ENCODE results near the gene PPP2R2D. TPM values are rescaled to one million over a fixed set of nuclear protein-coding genes. Genes with fewer than 3 reads are reported as not detected.

The PPP2R2D gene
- polyA plus RNA-seq, 1 of the 3 experiments (the other 2 are of a cell fraction) = 25.1 TPM

- H3K9me3 ChIP-seq = no peaks in the 10 kb centered on the region
- no peak for TF ChIP-seq REST (IDR thresholded peaks at IDR 0.05; ENCODE audit: low read depth, low read length)
- no peak for TF ChIP-seq ELF1 (IDR thresholded peaks at IDR 0.05)
- TF ChIP-seq GABPA (IDR thresholded peaks at IDR 0.05; ENCODE audit: low read depth) = no peak
- no peak for TF ChIP-seq CHD2 (IDR thresholded peaks at IDR 0.05; ENCODE audit: low read length, partially characterized antibody)
- H3K36me3 ChIP-seq (replicated peaks in 1 of 2; ENCODE audit: control insufficient read depth in 1 of 2, insufficient read depth in 2 of 2, low read length in 1 of 2) = peaks cover 35 to 54% of the 10 kb centered on the region in 2 experiments
- no peak overlapping the region for H3K4me3 ChIP-seq (ENCODE audit: low read depth in 2 of 2, low read length in 1 of 2)
- H3K4me1 ChIP-seq (ENCODE audit: control insufficient read depth in 1 of 2, insufficient read depth in 2 of 2, low read depth in 1 of 2, low read length in 1 of 2) = peaks cover 0 to 30% of the 10 kb centered on the region in 2 experiments; a peak in 3 of 4 replicates
- ChIA-PET POLR2A (interaction anchor here (0.6 to 1.3 kb wide), 2 partner anchors 14 to 783 kb away, joined by 3 to 5 read pairs; no protein-coding TSS in a partner anchor), CTCF (interaction anchor here (1.2 kb wide), 1 partner anchor 76 kb away, joined by 4 read pairs; no protein-coding TSS in a partner anchor)
- 0 out of 2 replicates have a peak overlapping the region, but pooled peaks have one; percentile 36 for H3K4me2 ChIP-seq
- H3K27me3 ChIP-seq (ENCODE audit: insufficient read depth) = no peaks in the 10 kb centered on the region
- DNase-seq = no peak
- 93% methylated on average over 12 of the region's 14 CpGs for WGBS (ENCODE audit: low lambda C conversion rate)
- no peak overlapping the region for H2AFZ ChIP-seq (ENCODE audit: low read depth)
- H3K27ac ChIP-seq (ENCODE audit: low read depth in 2 of 2, low read length in 1 of 2) = peak overlapping the region in 1 of 2 experiments; percentile 31; a peak in 1 of 4 replicates
- H3F3A ChIP-seq (replicated peaks; ENCODE audit: insufficient read depth) = peaks cover 24% of the 10 kb centered on the region
- H3K9ac ChIP-seq = no peak overlapping the region
- H3K79me2 ChIP-seq (ENCODE audit: insufficient read depth) = no peaks in the 10 kb centered on the region; the same call in 1 of the 2 replicates
- H3K9me2 ChIP-seq = no peaks in the 10 kb centered on the region
- no peaks in the 10 kb centered on the region for H4K20me1 ChIP-seq (ENCODE audit: insufficient read depth)
Observed at GRCh38 chr10:131946880-131947279, 46.1 kb downstream of the PPP2R2D start.

GRCh38 chr10:131947631-131948347 is 47.0 kb downstream of the PPP2R2D start:
- peaks cover 34 to 50% of the 10 kb centered on the region in 2 experiments for H3K36me3 ChIP-seq (replicated peaks in 1 of 2; ENCODE audit: control insufficient read depth in 1 of 2, insufficient read depth in 2 of 2, low read length in 1 of 2)
- H3K4me3 ChIP-seq (ENCODE audit: low read depth in 2 of 2, low read length in 1 of 2) = no peak overlapping the region
- peak overlapping the region; percentile 40 to 47; a peak in 3 of 4 replicates for H3K27ac ChIP-seq (ENCODE audit: low read depth in 2 of 2, low read length in 1 of 2)
- CTCF ChIA-PET = interaction anchor here (0.5 to 2.0 kb wide), 5 partner anchors 48 to 163 kb away, joined by 3 to 7 read pairs (median 3); no protein-coding TSS in a partner anchor
- peaks cover 24% of the 10 kb centered on the region for H3F3A ChIP-seq (replicated peaks; ENCODE audit: insufficient read depth)
- 0 out of 2 replicates have a peak overlapping the region, but pooled peaks have one; percentile 21 for H3K4me2 ChIP-seq
- no peaks in the 10 kb centered on the region for H3K9me2 ChIP-seq
- TF ChIP-seq FOSL2 (IDR thresholded peaks at IDR 0.05; ENCODE audit: borderline replicate concordance, low read depth) (peak; percentile 58; the same call in 1 of the 2 replicates), CHD2 (IDR thresholded peaks at IDR 0.05; ENCODE audit: low read length, partially characterized antibody) (no peak), TCF12 (IDR thresholded peaks at IDR 0.05) (peak; percentile 40; the same call in 1 of the 2 replicates), NRF1 (IDR thresholded peaks at IDR 0.05; ENCODE audit: low read depth, low read length) (no peak), MAX (IDR thresholded peaks at IDR 0.05; ENCODE audit: low read depth) (0 out of 2 replicates have a peak, but pooled peaks have one; percentile 31), REST (IDR thresholded peaks at IDR 0.05; ENCODE audit: low read depth, low read length) (no peak), PBX3 (IDR thresholded peaks at IDR 0.05) (peak; percentile 35; the same call in 1 of the 2 replicates), MXI1 (IDR thresholded peaks at IDR 0.05; ENCODE audit: low read depth, low read length) (no peak), JUND (IDR thresholded peaks at IDR 0.05) (peak; percentile 70), CTCF (IDR thresholded peaks at IDR 0.05) (no peak), RCOR1 (IDR thresholded peaks at IDR 0.05; ENCODE audit: low read length) (no peak)
- H3K9me3 ChIP-seq = no peaks in the 10 kb centered on the region
- H2AFZ ChIP-seq (ENCODE audit: low read depth) = no peak overlapping the region
- no peaks in the 10 kb centered on the region for H3K27me3 ChIP-seq (ENCODE audit: insufficient read depth)
- no peak overlapping the region for H3K9ac ChIP-seq
- POLR2A ChIA-PET = interaction anchor here (1.3 kb wide), 1 partner anchor 13 kb away, joined by 5 read pairs; no protein-coding TSS in a partner anchor
- no peaks in the 10 kb centered on the region for H3K79me2 ChIP-seq (ENCODE audit: insufficient read depth)
- no peak for DNase-seq
- 76% methylated on average over 18 of the region's 18 CpGs for WGBS (ENCODE audit: low lambda C conversion rate)
- H3K4me1 ChIP-seq (ENCODE audit: control insufficient read depth in 1 of 2, insufficient read depth in 2 of 2, low read depth in 1 of 2, low read length in 1 of 2) = peaks cover 0 to 30% of the 10 kb centered on the region in 2 experiments; a peak in 3 of 4 replicates
- H4K20me1 ChIP-seq (ENCODE audit: insufficient read depth) = no peaks in the 10 kb centered on the region

Measured in SK-N-SH (cell line).